Neural cell (in vitro differentiated cells): Measurements from ENCODE around the gene NEDD9. TPM values are rescaled to one million over a fixed set of nuclear protein-coding genes. Genes with fewer than 3 reads are reported as not detected.

Source experiments
- H2AFZ ChIP-seq: fragments of 200-600, 300-800 bp; sonication (generic), shearing (Covaris generic); 2 replicates; pipeline ENCODE4 v1.6.0; 2014; ENCODE audit warnings: low read depth, mild to moderate bottlenecking, antibody characterized with exemption, low read length, moderate library complexity
- H3F3A ChIP-seq: fragments of 200-600 bp; shearing (Covaris generic); 2 replicates; pipeline ENCODE4 v1.6.1; 2016; ENCODE audit warnings: mild to moderate bottlenecking, moderate library complexity, mixed read lengths, antibody characterized with exemption, low read length; ENCODE audit not compliant: insufficient read depth, poor library complexity, severe bottlenecking
- H3K27ac ChIP-seq: fragments of 200-600, 300-800 bp; sonication (generic), shearing (Covaris generic); 2 replicates; pipeline ENCODE4 v1.5.1; 2014; ENCODE audit warnings: mild to moderate bottlenecking, low read length, moderate library complexity
- H3K27me3 ChIP-seq: fragments of 300-800, 200-600 bp; sonication (generic), shearing (Covaris generic); 2 replicates; pipeline ENCODE4 v1.6.0; 2014; ENCODE audit warnings: mild to moderate bottlenecking, low read depth, low read length, moderate library complexity; ENCODE audit not compliant: insufficient read depth
- H3K36me3 ChIP-seq: fragments of 300-800, 200-600 bp; sonication (generic), shearing (Covaris generic); 2 replicates; pipeline ENCODE4 v1.5.1; 2014; ENCODE audit warnings: mild to moderate bottlenecking, antibody characterized with exemption, low read length, moderate library complexity; ENCODE audit not compliant: insufficient read depth
- H3K4me2 ChIP-seq: fragments of 300-800, 200-600 bp; sonication (generic), shearing (Covaris generic); 2 replicates; pipeline ENCODE4 v1.6.0; 2014; ENCODE audit warnings: mild to moderate bottlenecking, low read length
- H3K4me3 ChIP-seq: fragments of 300-800, 200-600 bp; sonication (generic), shearing (Covaris generic); 2 replicates; pipeline ENCODE4 v1.5.1; 2014; ENCODE audit warnings: mild to moderate bottlenecking, low read length, moderate library complexity
- H3K79me2 ChIP-seq: fragments of 200-600 bp; shearing (Covaris generic); replicated peaks from 2 replicates; pipeline ENCODE4 v1.6.0; 2014; ENCODE audit warnings: mild to moderate bottlenecking, low read length, moderate library complexity; ENCODE audit not compliant: insufficient read depth
- H3K9ac ChIP-seq: fragments of 300-800, 200-600 bp; sonication (generic), shearing (Covaris generic); 2 replicates; pipeline ENCODE4 v1.6.1; 2016; ENCODE audit warnings: mild to moderate bottlenecking, low read length, mixed read lengths
- H3K9me2 ChIP-seq: fragments of 200-600 bp; shearing (Covaris generic); 2 replicates; pipeline ENCODE4 v1.6.1; 2016; ENCODE audit warnings: mild to moderate bottlenecking, low read length, mixed read lengths; ENCODE audit not compliant: insufficient read depth
- H3K9me3 ChIP-seq: fragments of 200-600, 300-800 bp; sonication (generic), shearing (Covaris generic); 2 replicates; pipeline ENCODE4 v1.6.1; 2016; ENCODE audit warnings: mild to moderate bottlenecking, mixed run types, low read length, moderate library complexity, mixed read lengths
- H4K20me1 ChIP-seq: fragments of 200-600 bp; shearing (Covaris generic); 2 replicates; pipeline ENCODE4 v1.6.1; 2016; ENCODE audit warnings: mild to moderate bottlenecking, mixed run types; ENCODE audit not compliant: insufficient read depth
- CTCF ChIP-seq: fragments of 450-650 bp; IDR thresholded peaks from 2 replicates; pipeline ENCODE4 v1.5.1; 2014; ENCODE audit warnings: antibody characterized with exemption, mild to moderate bottlenecking, moderate library complexity; ENCODE audit not compliant: poor library complexity, severe bottlenecking
- EP300 ChIP-seq: fragments of 450-650 bp; conservative IDR thresholded peaks from 2 replicates; pipeline ENCODE4 v1.6.1; 2014; ENCODE audit warnings: antibody characterized with exemption, mild to moderate bottlenecking, moderate library complexity; ENCODE audit not compliant: poor library complexity, severe bottlenecking
- EZH2 ChIP-seq: fragments of 200-600, 300-800 bp; shearing (Covaris generic), sonication (generic); IDR thresholded peaks from 2 replicates; pipeline ENCODE4 v1.6.1; 2014; ENCODE audit warnings: antibody characterized with exemption, low read length, borderline replicate concordance, mild to moderate bottlenecking; ENCODE audit not compliant: insufficient read depth, poor library complexity, severe bottlenecking
- MXI1 ChIP-seq: fragments of 450-650 bp; conservative IDR thresholded peaks from 2 replicates; pipeline ENCODE4 v1.6.1; 2014; ENCODE audit warnings: antibody characterized with exemption, mild to moderate bottlenecking; ENCODE audit not compliant: poor library complexity, severe bottlenecking
- POLR2AphosphoS5 ChIP-seq: IDR thresholded peaks from 2 replicates; pipeline ENCODE4 v1.6.1; 2012
- RAD21 ChIP-seq: fragments of 450-650 bp; conservative IDR thresholded peaks from 2 replicates; pipeline ENCODE4 v1.6.1; 2014; ENCODE audit warnings: antibody characterized with exemption, mild to moderate bottlenecking, moderate library complexity
- REST ChIP-seq: IDR thresholded peaks from 2 replicates; pipeline ENCODE4 v1.6.1; 2012; ENCODE audit warnings: borderline replicate concordance
- SMC3 ChIP-seq: fragments of 450-650 bp; conservative IDR thresholded peaks from 2 replicates; pipeline ENCODE4 v1.6.1; 2014; ENCODE audit warnings: antibody characterized with exemption, mild to moderate bottlenecking, moderate library complexity; ENCODE audit not compliant: poor library complexity
- TAF1 ChIP-seq: IDR thresholded peaks from 2 replicates; pipeline ENCODE4 v1.6.1; 2012; ENCODE audit warnings: low read depth
- polyA plus RNA-seq: library from polyadenylated mRNA; depleted of rRNA; stranded (reverse); fragments of >200 nt; gene quantifications from 2 replicates; pipeline ENCODE4 v1.2.3, GENCODE V29; 2014

Gene NEDD9
- polyA plus RNA-seq, 1 donor from 2014 or later = 0.11 TPM

GRCh38 chr6:11179088-11179418 lies 53.4 kb downstream of the NEDD9 start:
- H2AFZ ChIP-seq = no peak overlapping the region
- H3K27me3 ChIP-seq = no peaks in the 10 kb centered on the region
- H3K9me3 ChIP-seq = peaks cover 7% of the 10 kb centered on the region
- no peaks in the 10 kb centered on the region for H3K36me3 ChIP-seq
- no peaks in the 10 kb centered on the region for H3K79me2 ChIP-seq
- no peaks in the 10 kb centered on the region for H3F3A ChIP-seq
- H4K20me1 ChIP-seq = no peaks in the 10 kb centered on the region
- H3K9ac ChIP-seq = no peak overlapping the region
- H3K4me2 ChIP-seq = no peak overlapping the region
- H3K9me2 ChIP-seq = no peaks in the 10 kb centered on the region
- H3K4me3 ChIP-seq = no peak overlapping the region
- TF ChIP-seq EP300 = no peak
- TF ChIP-seq TAF1 = no peak
- no peak for TF ChIP-seq REST
- TF ChIP-seq RAD21 = no peak
- no peak for TF ChIP-seq POLR2AphosphoS5
- TF ChIP-seq EZH2 = no peak
- TF ChIP-seq SMC3 = no peak
- TF ChIP-seq CTCF = no peak
- no peak for TF ChIP-seq MXI1
- no peak overlapping the region for H3K27ac ChIP-seq

GRCh38 chr6:11177271-11177670 lies 55.2 kb downstream of the NEDD9 start:
- H2AFZ ChIP-seq = no peak overlapping the region
- H3F3A ChIP-seq = no peaks in the 10 kb centered on the region
- no peaks in the 10 kb centered on the region for H3K79me2 ChIP-seq
- H3K27ac ChIP-seq = no peak overlapping the region
- no peaks in the 10 kb centered on the region for H3K9me2 ChIP-seq
- no peak overlapping the region for H3K4me2 ChIP-seq
- TF ChIP-seq EP300 = no peak
- TF ChIP-seq TAF1 = no peak
- TF ChIP-seq CTCF = no peak
- no peak for TF ChIP-seq RAD21
- no peak for TF ChIP-seq SMC3
- no peak for TF ChIP-seq MXI1
- no peak for TF ChIP-seq REST
- TF ChIP-seq EZH2 = no peak
- no peak for TF ChIP-seq POLR2AphosphoS5
- no peaks in the 10 kb centered on the region for H3K36me3 ChIP-seq
- no peak overlapping the region for H3K9ac ChIP-seq
- H3K4me3 ChIP-seq = no peak overlapping the region
- no peaks in the 10 kb centered on the region for H4K20me1 ChIP-seq
- H3K9me3 ChIP-seq = peaks cover 7% of the 10 kb centered on the region
- no peaks in the 10 kb centered on the region for H3K27me3 ChIP-seq
